SU-DHL-6 (cell line): ENCODE measurements around the gene NCMAP.

Source experiments
- H2AFZ ChIP-seq: fragments of 200-600 bp; sonication (generic); 2 replicates; pipeline ENCODE4 v1.6.1; 2014; ENCODE audit warnings: low read depth, mild to moderate bottlenecking, moderate library complexity, mixed read lengths, antibody characterized with exemption, low read length; ENCODE audit not compliant: severe bottlenecking
- H3F3A ChIP-seq: fragments of 200-600 bp; shearing (Covaris generic); 2 replicates; pipeline ENCODE4 v1.6.0; 2016; ENCODE audit warnings: antibody characterized with exemption, mild to moderate bottlenecking; ENCODE audit not compliant: insufficient read depth
- H3K27ac ChIP-seq: fragments of 200-600 bp; sonication (generic); 2 replicates; pipeline ENCODE4 v1.5.1; 2016; ENCODE audit warnings: low read depth, mild to moderate bottlenecking, low read length, moderate library complexity, mixed read lengths
- H3K27me3 ChIP-seq: fragments of 200-600 bp; sonication (generic), shearing (Covaris generic); 2 replicates; pipeline ENCODE4 v1.6.0; 2014; ENCODE audit warnings: mild to moderate bottlenecking, low read length
- H3K36me3 ChIP-seq: fragments of 200-600 bp; sonication (generic); 2 replicates; pipeline ENCODE4 v1.6.1; 2014; ENCODE audit warnings: mild to moderate bottlenecking, low read length, mixed read lengths
- H3K4me2 ChIP-seq: fragments of 300-600, 200-600 bp; shearing (Covaris generic), sonication (generic); 2 replicates; pipeline ENCODE4 v1.6.0; 2014; ENCODE audit warnings: low read length, low read depth, mild to moderate bottlenecking; ENCODE audit not compliant: poor library complexity, severe bottlenecking
- H3K4me3 ChIP-seq: fragments of 200-600 bp; sonication (generic); 2 replicates; pipeline ENCODE4 v1.5.1; 2014; ENCODE audit warnings: antibody characterized with exemption, low read length, mild to moderate bottlenecking, mixed read lengths; ENCODE audit not compliant: insufficient read depth, poor library complexity, severe bottlenecking
- H3K79me2 ChIP-seq: fragments of 200-600 bp; sonication (generic); 2 replicates; pipeline ENCODE4 v1.6.1; 2014; ENCODE audit warnings: mild to moderate bottlenecking, low read length, moderate library complexity; ENCODE audit not compliant: insufficient read depth
- H3K9ac ChIP-seq: fragments of 200-600 bp; sonication (generic); 2 replicates; pipeline ENCODE4 v1.7.0; 2014; ENCODE audit warnings: mild to moderate bottlenecking, low read length
- H3K9me2 ChIP-seq: fragments of 200-600 bp; sonication (generic); replicated peaks from 2 replicates; pipeline ENCODE4 v1.6.1; 2014; ENCODE audit warnings: low read length; ENCODE audit not compliant: insufficient read depth
- H3K9me3 ChIP-seq: fragments of 200-600 bp; sonication (generic); 2 replicates; pipeline ENCODE4 v1.6.1; 2014; ENCODE audit warnings: low read length, mixed read lengths; ENCODE audit not compliant: insufficient read depth
- H4K20me1 ChIP-seq: fragments of 200-600 bp; sonication (generic); 2 replicates; pipeline ENCODE4 v1.6.1; 2014; ENCODE audit warnings: low read depth, mild to moderate bottlenecking, antibody characterized with exemption, low read length, moderate library complexity, mixed read lengths
- EZH2phosphoT487 ChIP-seq: fragments of 200-600 bp; sonication (generic), shearing (Covaris generic); conservative IDR thresholded peaks from 2 replicates; pipeline ENCODE4 v1.6.1; 2018; ENCODE audit warnings: mild to moderate bottlenecking, antibody characterized with exemption, low read length, moderate library complexity, mixed read lengths
- TF ChIP-seq, protein P1 (sequence below): fragments of 200-600 bp; sonication (generic); IDR thresholded peaks from one replicate; pipeline ENCODE4 v1.5.1; 2017; ENCODE audit warnings: antibody characterized with exemption, mild to moderate bottlenecking, low read length, moderate library complexity; ENCODE audit not compliant: insufficient read depth, poor library complexity, severe bottlenecking

The NCMAP gene

DNA sequence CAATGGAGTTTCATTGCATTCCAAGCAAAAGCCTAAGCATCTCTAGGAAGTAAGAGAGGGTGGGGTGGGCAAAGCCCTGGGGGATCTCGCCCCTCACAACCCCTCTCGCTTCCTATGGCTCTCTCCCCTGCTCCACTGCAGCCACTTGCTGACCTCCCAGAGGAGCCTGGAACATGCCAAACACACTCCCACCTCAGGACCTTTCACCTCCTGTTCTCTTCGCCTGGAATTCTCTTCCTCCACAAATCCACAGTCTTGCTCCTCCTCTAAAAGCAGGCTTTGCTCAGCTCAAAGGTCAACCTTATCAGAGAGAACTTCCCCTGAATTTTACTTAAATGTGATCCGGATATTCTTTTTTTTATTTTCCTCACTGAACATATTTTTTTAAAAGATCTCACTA lies 66.3 kb downstream of the NCMAP start:
- Histone ChIP-seq H3K9ac (no peak overlapping the region), H3K4me3 (no peak overlapping the region), H3K79me2 (no peaks in the 10 kb centered on the region), H3K27me3 (no peaks in the 10 kb centered on the region), H3F3A (no peaks in the 10 kb centered on the region), H3K9me2 (no peaks in the 10 kb centered on the region), H3K36me3 (no peaks in the 10 kb centered on the region), H3K4me2 (no peak overlapping the region), H4K20me1 (no peaks in the 10 kb centered on the region), H2AFZ (no peak overlapping the region), H3K9me3 (no peaks in the 10 kb centered on the region), H3K27ac (no peak overlapping the region)
- TF ChIP-seq EZH2phosphoT487: no peak
- TF ChIP-seq, protein P1, sequence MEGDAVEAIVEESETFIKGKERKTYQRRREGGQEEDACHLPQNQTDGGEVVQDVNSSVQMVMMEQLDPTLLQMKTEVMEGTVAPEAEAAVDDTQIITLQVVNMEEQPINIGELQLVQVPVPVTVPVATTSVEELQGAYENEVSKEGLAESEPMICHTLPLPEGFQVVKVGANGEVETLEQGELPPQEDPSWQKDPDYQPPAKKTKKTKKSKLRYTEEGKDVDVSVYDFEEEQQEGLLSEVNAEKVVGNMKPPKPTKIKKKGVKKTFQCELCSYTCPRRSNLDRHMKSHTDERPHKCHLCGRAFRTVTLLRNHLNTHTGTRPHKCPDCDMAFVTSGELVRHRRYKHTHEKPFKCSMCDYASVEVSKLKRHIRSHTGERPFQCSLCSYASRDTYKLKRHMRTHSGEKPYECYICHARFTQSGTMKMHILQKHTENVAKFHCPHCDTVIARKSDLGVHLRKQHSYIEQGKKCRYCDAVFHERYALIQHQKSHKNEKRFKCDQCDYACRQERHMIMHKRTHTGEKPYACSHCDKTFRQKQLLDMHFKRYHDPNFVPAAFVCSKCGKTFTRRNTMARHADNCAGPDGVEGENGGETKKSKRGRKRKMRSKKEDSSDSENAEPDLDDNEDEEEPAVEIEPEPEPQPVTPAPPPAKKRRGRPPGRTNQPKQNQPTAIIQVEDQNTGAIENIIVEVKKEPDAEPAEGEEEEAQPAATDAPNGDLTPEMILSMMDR: no peak

DNA sequence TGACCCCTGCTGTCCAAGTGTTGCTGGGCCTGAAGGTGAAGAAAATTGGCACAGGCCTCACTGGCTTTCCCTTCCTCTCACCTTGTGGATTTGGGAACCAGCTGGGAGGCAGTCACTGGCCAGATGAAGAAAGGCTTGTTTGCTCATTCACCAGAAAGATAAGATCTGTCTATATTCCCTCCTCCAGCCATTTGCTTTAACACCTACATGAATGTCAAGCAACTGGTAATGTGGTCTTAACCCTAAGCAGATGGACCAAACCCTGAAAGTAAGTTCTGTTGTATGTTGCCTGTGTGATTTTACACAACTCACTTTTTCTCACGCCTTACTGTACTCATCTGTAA lies 76.9 kb downstream of the NCMAP start:
- Histone ChIP-seq H3K9me2 (no peaks in the 10 kb centered on the region), H3K4me3 (no peak overlapping the region), H3K36me3 (no peaks in the 10 kb centered on the region), H3K79me2 (no peaks in the 10 kb centered on the region), H3K27ac (no peak overlapping the region), H3K27me3 (no peaks in the 10 kb centered on the region), H2AFZ (no peak overlapping the region), H3F3A (no peaks in the 10 kb centered on the region), H4K20me1 (no peaks in the 10 kb centered on the region), H3K9me3 (no peaks in the 10 kb centered on the region), H3K4me2 (no peak overlapping the region), H3K9ac (no peak overlapping the region)
- no peak for TF ChIP-seq EZH2phosphoT487
- TF ChIP-seq, protein P1: no peak

DNA sequence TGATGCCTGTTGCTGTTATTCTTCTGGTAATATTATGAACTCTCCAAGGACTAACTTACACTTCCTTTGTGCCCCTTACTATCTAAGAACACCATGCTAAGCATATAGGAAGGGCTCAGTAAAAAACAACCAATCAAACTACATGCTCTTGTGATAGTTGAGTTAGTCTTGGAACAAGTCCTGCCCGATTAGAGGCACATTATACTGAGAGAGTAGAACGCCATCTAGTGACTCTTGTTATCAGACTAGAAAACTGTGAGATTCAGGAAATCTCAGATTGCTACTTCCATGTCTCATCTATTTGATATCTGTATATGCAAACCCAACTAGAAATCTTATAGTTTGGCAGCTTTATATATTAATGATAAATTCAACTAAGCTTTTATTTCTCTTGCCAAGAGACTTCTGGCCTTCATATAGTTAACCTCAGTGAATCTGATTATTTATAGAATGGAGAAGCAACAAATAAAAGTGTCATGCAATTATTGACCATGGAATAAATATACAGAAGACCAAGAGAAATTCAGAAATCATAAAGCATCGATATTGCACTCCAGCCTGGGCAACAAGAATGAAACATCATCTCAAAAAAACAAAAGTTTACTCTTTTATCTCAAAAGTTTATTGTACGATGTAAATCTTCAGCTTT lies 79.4 kb downstream of the NCMAP start:
- Histone ChIP-seq H3F3A (no peaks in the 10 kb centered on the region), H4K20me1 (no peaks in the 10 kb centered on the region), H3K27ac (no peak overlapping the region), H3K4me3 (no peak overlapping the region), H3K36me3 (no peaks in the 10 kb centered on the region), H3K9me3 (no peaks in the 10 kb centered on the region), H3K9ac (no peak overlapping the region), H3K4me2 (no peak overlapping the region), H2AFZ (no peak overlapping the region), H3K27me3 (no peaks in the 10 kb centered on the region), H3K79me2 (no peaks in the 10 kb centered on the region), H3K9me2 (no peaks in the 10 kb centered on the region)
- TF ChIP-seq, protein P1: peak; percentile 53
- TF ChIP-seq EZH2phosphoT487: no peak
